Measurements from ENCODE around the gene UNC93B1.

GRCh38 chr11:68024508-68024907 is 20.6 kb upstream of the UNC93B1 start:
- TF ChIP-seq CTCF (conservative IDR thresholded peaks at IDR 0.05; ENCODE audit: low read depth, low read length), result no peak
- no peak for TF ChIP-seq EZH2 (IDR thresholded peaks at IDR 0.05; ENCODE audit: borderline replicate concordance, low read depth, low read length, poor library complexity, severe bottlenecking)
